ENCODE results near the gene LCLAT1. TPM values are rescaled to one million over a fixed set of nuclear protein-coding genes. Genes with fewer than 3 reads are reported as not detected.

Gene LCLAT1
- total RNA-seq, 2 donors from 2014 or later = 18.8 to 28.2 TPM

- DNase-seq (ENCODE audit: low spot score) = no peak
- no peak overlapping the region for H3K4me3 ChIP-seq
- H3K36me3 ChIP-seq = no peaks in the 10 kb centered on the region
- H3K9me3 ChIP-seq = no peaks in the 10 kb centered on the region
- no peaks in the 10 kb centered on the region for H3K4me1 ChIP-seq (replicated peaks)
- no peak for TF ChIP-seq POLR2A (IDR thresholded peaks at IDR 0.05)
- TF ChIP-seq POLR2AphosphoS5 (IDR thresholded peaks at IDR 0.05) = no peak
- TF ChIP-seq CTCF (IDR thresholded peaks at IDR 0.05) = no peak
- no peaks in the 10 kb centered on the region for H3K27me3 ChIP-seq (replicated peaks; ENCODE audit: insufficient read depth)
- intact Hi-C loops (cut with DNase I) = no loop called here
- no peak overlapping the region for H3K27ac ChIP-seq
- 89% methylated on average over 16 of the region's 16 CpGs for WGBS
These were observed 245.1 kb downstream of the LCLAT1 start for GRCh38 chr2:30691948-30692828.

GRCh38 chr2:30692829-30693275 lies 245.8 kb downstream of the LCLAT1 start:
- intact Hi-C loops (cut with DNase I) = no loop called here
- no peak overlapping the region for H3K27ac ChIP-seq
- DNase-seq (ENCODE audit: low spot score) = no peak
- no peak for TF ChIP-seq CTCF (IDR thresholded peaks at IDR 0.05)
- H3K27me3 ChIP-seq (replicated peaks; ENCODE audit: insufficient read depth) = no peaks in the 10 kb centered on the region
- H3K4me1 ChIP-seq (replicated peaks) = no peaks in the 10 kb centered on the region
- WGBS = 92% methylated on average over 7 of the region's 7 CpGs
- H3K4me3 ChIP-seq = no peak overlapping the region
- no peaks in the 10 kb centered on the region for H3K9me3 ChIP-seq
- H3K36me3 ChIP-seq = no peaks in the 10 kb centered on the region

Small RNA genes lying within 50 kb of the gene (small RNA-seq; reads per million reads assigned to genes)
- 0 reads per million in 2 donors for gene AC073255.1

Other genes with a start within 250 kb of the LCLAT1 start
- 10 to 100 TPM; 33.3 to 41.8 TPM for gene LBH, start 215.7 kb upstream of the LCLAT1 start, total RNA-seq

Measured in prostate gland (tissue), 2 donors.